Activated T-cell treated with anti-CD3 and anti-CD28 coated beads, Interleukin-2, amount 50 U/mL, for 48 hours (primary cell): ENCODE measurements around the gene ZSWIM3.

ENCODE experiments used
- DNase-seq, 2 experiments: peaks; one replicate each; pipeline ENCODE4 v3.0.0-alpha.2; 2020

The ZSWIM3 gene

GRCh38 chr20:45910670-45911485 lies 53.5 kb downstream of the ZSWIM3 start:
- DNase-seq, result peak; percentile 100

DNA sequence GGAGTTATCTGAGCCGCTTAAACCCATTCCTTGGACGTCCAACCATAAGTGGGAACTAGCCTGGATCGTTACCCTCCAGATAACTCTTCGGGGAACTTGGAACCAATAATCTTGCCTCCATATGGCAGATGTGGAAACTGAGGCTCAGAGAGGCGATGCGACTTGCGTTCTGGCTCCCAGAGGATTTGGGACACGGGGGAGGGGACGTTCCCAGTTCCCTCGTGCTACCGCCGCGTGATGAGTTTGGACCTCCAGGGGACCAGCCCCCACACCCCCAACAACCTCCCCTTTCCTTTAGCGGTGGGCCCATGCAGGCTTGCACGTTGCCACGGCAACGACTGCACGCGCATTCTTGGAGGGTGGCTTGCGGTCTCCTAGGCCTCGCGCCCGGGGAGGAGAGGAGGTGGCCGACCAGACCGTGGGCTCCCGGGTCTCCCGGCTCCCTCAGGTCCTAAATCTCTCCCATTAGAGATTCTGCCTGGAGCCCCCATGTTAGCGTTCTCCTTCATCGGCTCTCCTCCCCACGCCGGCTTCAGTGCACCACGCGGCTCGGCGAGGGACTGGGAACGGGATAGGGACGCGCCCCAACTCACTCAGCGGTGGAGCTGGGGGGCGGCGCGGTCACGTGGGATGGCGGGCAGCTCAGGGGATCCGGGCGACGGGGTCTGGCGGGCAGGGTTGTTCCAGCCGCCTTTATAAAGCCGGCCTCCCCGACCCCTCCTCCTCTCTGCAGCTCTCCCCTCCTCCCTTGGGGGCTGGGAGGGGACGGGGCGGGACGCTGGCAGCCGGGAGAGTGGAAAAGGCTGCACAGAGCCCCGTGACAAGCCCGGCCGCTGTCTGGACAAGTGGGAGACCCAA lies 54.3 kb downstream of the ZSWIM3 start, which contains the start of gene PLTP:
Gene PLTP (minus strand): TSS at position 670 of the 858 bp plus-strand sequence. CDS start 703 bp downstream, outside the sequence.
- DNase-seq, result peak; percentile 34 to 54

DNA sequence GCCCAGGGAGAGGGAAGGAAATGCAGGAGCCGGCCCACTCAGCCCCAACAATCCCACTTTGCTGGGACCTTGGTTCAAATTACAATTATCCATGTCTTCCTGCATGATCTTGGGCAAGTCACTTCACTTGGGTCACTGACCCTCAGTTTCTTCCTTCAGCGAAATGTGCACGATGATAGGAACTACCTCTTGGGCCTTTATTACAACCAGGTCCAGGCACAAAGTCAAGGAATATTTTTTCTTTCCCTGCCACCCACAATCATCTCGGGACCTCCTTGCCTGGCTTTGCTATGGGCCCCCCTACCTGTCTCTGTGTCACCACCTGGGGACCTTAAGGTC lies 54.9 kb downstream of the ZSWIM3 start:
- DNase-seq, result no peak

GRCh38 chr20:45913116-45913515 lies 55.7 kb downstream of the ZSWIM3 start:
- no peak for DNase-seq

DNA sequence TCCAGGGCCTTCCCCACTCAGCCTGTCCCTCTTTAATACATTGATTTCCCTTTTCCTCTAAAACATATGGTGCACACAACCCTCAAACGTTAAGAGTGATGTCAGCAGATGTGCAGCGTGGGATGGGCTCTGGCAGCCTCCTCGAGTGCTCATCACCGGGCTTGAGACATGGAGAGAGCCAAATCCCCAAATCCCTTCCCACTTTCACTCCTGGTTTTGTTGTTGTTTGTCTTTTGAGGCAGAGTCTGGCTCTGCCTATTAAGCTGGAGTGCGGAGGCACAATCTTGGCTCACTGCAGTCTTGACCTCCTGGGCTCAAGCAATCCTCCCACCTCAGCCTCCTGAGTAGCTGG lies 60.4 kb downstream of the ZSWIM3 start:
- DNase-seq, result no peak

GRCh38 chr20:45918182-45918737 lies 60.8 kb downstream of the ZSWIM3 start:
- no peak for DNase-seq

DNA sequence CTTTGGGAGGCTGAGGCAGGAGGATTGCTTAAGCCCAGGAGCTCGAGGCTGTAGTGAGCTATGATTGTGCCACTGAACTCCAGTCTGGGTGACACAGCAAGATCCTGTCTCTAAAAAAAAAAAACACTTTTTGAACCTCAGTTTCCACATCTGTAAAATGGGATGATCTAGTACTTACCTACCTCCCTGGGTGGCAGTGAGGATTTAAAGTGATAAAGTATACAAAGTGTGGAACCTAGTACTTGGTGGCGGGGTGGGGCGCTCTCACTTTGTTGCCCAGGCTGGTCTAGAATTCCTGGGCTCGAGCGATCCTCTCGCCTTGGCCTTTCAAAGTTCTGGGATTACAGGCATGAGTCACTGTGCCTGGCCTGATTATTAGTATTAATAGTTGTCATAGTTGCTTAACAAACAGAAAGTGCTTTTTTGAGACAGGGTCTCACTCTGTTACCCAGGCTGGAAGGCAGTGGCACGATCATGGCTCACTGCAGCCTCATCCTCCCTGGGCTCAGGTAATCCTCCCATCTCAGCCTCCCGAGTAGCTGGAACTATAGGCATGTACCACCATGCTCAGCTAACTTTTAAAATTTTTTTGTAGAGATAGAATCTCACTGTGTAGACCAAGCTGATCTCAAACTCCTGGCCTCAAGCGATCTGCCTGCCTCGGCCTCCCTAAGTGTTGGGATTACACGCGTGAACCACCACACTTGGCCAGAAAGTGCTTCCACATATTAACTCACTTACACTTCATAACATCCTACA lies 61.5 kb downstream of the ZSWIM3 start:
- DNase-seq, result no peak

GRCh38 chr20:45919542-45920399 lies 62.4 kb downstream of the ZSWIM3 start:
- DNase-seq, result no peak

GRCh38 chr20:45920462-45921336 lies 63.3 kb downstream of the ZSWIM3 start:
- DNase-seq, result no peak

GRCh38 chr20:45921337-45922189 lies 64.1 kb downstream of the ZSWIM3 start:
- DNase-seq, result no peak

GRCh38 chr20:45924391-45925261 lies 67.2 kb downstream of the ZSWIM3 start:
- no peak for DNase-seq

DNA sequence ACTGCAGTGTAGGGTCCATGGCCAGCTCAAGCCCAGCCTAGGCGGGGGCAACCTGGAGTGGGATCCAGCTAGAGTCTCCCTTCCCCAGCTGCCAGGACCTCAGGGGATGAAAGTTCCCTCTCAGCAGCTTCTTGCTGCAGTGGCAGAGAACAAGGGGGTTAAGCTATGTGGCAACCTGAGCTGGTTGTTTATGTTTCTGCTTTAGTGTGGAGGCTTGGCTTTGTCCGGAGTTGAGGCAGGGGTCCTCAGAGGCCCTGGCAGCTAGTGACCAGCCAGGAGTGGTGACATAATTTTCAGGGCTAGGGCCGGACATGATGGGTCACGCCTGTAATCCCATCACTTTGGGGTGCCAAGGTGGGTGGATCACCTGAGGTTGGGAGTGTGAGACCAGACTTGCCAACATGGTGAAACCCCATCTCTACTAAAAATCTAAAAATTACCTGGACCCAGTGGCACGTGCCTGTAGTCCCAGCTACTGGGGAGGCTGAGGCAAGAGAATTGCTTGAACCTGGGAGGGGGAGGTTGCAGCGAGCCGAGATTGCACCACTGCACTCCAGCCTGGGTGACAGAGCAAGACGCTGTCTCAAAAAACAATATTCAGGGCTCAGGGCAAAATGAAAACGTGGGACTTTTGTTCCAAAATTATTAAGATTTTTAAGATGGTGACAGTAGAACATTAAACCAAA lies 68.5 kb downstream of the ZSWIM3 start:
- DNase-seq, result no peak

DNA sequence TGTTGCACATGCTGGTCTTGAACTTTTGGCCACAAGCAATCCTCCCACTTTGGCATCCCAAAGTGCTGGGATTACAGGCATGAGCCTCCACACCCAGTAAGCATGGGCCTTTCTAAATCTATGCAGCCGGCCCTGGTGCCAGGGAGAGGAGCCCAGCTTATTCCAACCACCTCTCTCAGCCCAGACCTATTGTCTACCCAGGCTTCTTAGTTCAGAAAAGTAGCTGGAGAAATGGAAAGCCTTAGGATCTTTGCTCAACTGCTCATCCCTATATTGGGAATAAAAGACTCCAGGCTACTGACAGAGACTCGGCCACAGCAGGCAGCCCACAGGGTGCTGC lies 69.3 kb downstream of the ZSWIM3 start:
- no peak for DNase-seq

GRCh38 chr20:45927071-45927878 lies 69.9 kb downstream of the ZSWIM3 start:
- no peak for DNase-seq
